Esophagus squamous epithelium (tissue), 5 donors: ENCODE results near the gene HIBADH. TPM values are rescaled to one million over a fixed set of nuclear protein-coding genes. Genes with fewer than 3 reads are reported as not detected.
"Not testable (repeated sequence)": the region's sequence is repeated elsewhere in the genome, so short reads cannot be mapped to it uniquely, and the experiment has no call there.

Experiments used
- DNase-seq: peaks from one replicate; lab custom pipeline; 2025; lab: John Stamatoyannopoulos, UW
- H3K27ac ChIP-seq, 4 donors: fragments of 200-600 bp; sonication (generic); one replicate each; pipeline ENCODE4 v1.5.1; 2016 to 2019; ENCODE audit warnings: mild to moderate bottlenecking in 1 of 4
- H3K27me3 ChIP-seq, 4 donors: fragments of 200-600 bp; sonication (generic); 1 replicate in 3 of 4; 2 replicates in 1 of 4; pipeline versions ENCODE4 v1.5.1 to v1.6.0; 2017 to 2021; ENCODE audit warnings: antibody characterized with exemption in 1 of 4
- H3K36me3 ChIP-seq, 3 donors: fragments of 200-600 bp; sonication (generic); one replicate each; pipeline ENCODE4 v1.5.1; 2016 to 2019
- H3K4me1 ChIP-seq, 3 donors: fragments of 200-600 bp; sonication (generic); one replicate each; pipeline ENCODE4 v1.5.1; 2017 to 2019
- H3K4me3 ChIP-seq, 4 donors: fragments of 200-600 bp; sonication (generic); 1 replicate in 3 of 4; 2 replicates in 1 of 4; pipeline ENCODE4 v1.5.1; 2016 to 2019; ENCODE audit warnings: mild to moderate bottlenecking in 2 of 4, moderate library complexity in 1 of 4
- H3K9me3 ChIP-seq, 3 donors: fragments of 200-600 bp; sonication (generic); one replicate each; pipeline ENCODE4 v1.5.1; 2016 to 2019
- POLR2A ChIP-seq, 4 donors: fragments of 450-650 bp; IDR thresholded peaks; one replicate each; pipeline ENCODE4 v1.6.1; 2017; ENCODE audit warnings: antibody characterized with exemption in 4 of 4, mild to moderate bottlenecking in 4 of 4, moderate library complexity in 3 of 4
- WGBS, 2 donors: methylation state at CpG; one replicate each; pipeline ENCODE4 v1.1.5; 2018; 5-methylcytosine and 5-hydroxymethylcytosine counted together
- intact Hi-C: fragments of 100-400 bp; cut with DNase I; formaldehyde crosslinking; loops from one replicate; pipeline ENCODE4 v1.15.0; 2022
- total RNA-seq, 4 donors: library from RNA; depleted of rRNA; stranded (reverse); fragments of >200 nt; gene quantifications; one replicate each; pipeline ENCODE4 v1.1.0, GENCODE V29; 2016
- TF ChIP-seq, protein P1 (sequence below), 6 experiments: fragments of 450-650 bp in 4 of 6; fragments of 200-600 bp in 2 of 6; sonication (generic) in 2 of 6; IDR thresholded peaks; one replicate each; pipeline ENCODE4 v1.5.1; 2016 to 2019; ENCODE audit warnings: antibody characterized with exemption in 6 of 6, mild to moderate bottlenecking in 4 of 6, moderate library complexity in 4 of 6
- donor health status: DM: yes; HTN: yes; CAD: no.

Gene HIBADH
- total RNA-seq, 4 donors from 2014 or later = 8.0 to 22.1 (median 14.8) TPM

DNA sequence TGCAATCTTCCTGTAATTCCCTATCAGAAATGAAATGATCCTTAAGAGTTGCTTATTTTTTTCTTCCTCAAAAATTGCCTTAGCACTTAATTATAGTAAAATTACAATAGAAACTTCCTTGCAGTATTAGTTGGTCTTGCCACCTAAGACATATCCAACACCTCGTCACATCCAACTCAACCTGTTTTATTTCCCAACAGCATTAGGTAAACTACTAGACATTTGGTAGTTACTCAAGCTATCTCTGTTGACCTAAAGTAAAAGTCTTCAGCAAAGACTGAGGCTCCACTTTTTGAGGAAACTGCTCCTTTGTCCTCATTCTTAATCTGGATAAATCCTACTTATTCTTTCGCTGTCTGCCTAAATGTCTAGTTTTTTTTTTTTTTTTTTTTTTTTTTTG is 20.4 kb downstream of the HIBADH start:
- intact Hi-C loops = no loop called here
- 67 to 77% methylated on average over 2 of the region's 2 CpGs for WGBS, 2 donors

DNA sequence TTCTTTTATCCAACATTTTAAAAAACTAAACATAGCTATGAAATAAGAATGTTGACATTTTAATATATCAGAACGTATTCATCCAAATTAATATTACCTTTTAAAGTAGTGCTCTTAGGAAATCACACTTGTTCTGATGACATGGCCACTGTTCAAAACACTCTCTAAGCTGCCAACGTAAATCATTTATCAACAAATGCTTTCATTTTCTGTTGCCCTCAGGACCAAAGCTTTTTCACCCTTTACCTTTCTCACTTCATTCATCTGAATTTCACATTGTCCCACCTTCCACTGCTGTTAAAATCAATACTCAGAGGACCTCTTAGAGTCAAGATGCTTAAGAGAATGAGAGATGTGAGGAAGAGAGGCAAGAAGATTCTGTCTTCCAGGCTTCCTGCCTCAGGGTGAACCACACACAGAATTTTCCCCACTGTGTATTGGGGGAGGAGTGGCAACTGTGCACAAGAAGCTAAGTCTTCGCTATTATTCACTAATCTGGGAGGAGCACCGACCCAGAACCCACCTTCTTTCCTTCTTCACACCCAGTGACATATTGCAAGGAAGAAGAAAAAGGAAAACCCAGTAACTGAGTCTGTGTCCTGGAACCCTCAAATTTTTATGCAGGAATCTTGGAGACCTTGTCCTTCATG is 21.0 kb downstream of the HIBADH start:
- WGBS, 2 donors = 22 to 54% methylated on average over 3 to 4 of the region's 4 CpGs
- Histone ChIP-seq H3K27ac (no peak overlapping the region), H3K9me3 (no peaks in the 10 kb centered on the region), H3K27me3 (no peaks in the 10 kb centered on the region), H3K4me3 (no peak overlapping the region), H3K4me1 (peaks cover 0 to 30% (median 3%) of the 10 kb centered on the region in 3 donors), H3K36me3 (peaks cover 0 to 15% (median 0%) of the 10 kb centered on the region in 3 donors)
- intact Hi-C loops = no loop called here
- no peak for TF ChIP-seq POLR2A (IDR thresholded peaks at IDR 0.05)
- TF ChIP-seq, protein P1, sequence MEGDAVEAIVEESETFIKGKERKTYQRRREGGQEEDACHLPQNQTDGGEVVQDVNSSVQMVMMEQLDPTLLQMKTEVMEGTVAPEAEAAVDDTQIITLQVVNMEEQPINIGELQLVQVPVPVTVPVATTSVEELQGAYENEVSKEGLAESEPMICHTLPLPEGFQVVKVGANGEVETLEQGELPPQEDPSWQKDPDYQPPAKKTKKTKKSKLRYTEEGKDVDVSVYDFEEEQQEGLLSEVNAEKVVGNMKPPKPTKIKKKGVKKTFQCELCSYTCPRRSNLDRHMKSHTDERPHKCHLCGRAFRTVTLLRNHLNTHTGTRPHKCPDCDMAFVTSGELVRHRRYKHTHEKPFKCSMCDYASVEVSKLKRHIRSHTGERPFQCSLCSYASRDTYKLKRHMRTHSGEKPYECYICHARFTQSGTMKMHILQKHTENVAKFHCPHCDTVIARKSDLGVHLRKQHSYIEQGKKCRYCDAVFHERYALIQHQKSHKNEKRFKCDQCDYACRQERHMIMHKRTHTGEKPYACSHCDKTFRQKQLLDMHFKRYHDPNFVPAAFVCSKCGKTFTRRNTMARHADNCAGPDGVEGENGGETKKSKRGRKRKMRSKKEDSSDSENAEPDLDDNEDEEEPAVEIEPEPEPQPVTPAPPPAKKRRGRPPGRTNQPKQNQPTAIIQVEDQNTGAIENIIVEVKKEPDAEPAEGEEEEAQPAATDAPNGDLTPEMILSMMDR (IDR thresholded peaks at IDR 0.05) = no peak
- DNase-seq = no peak

More for the DNA sequence above, 20.4 kb downstream of the HIBADH start:
- TF ChIP-seq, protein P1 (IDR thresholded peaks at IDR 0.05) = no peak
- TF ChIP-seq POLR2A (IDR thresholded peaks at IDR 0.05) = no peak
- Histone ChIP-seq H3K27ac (no peak overlapping the region), H3K9me3 (no peaks in the 10 kb centered on the region), H3K27me3 (no peaks in the 10 kb centered on the region), H3K4me1 (peaks cover 0 to 30% (median 3%) of the 10 kb centered on the region in 3 donors), H3K4me3 (no peak overlapping the region), H3K36me3 (peaks cover 0 to 19% (median 0%) of the 10 kb centered on the region in 3 donors)
- DNase-seq = no peak

DNA sequence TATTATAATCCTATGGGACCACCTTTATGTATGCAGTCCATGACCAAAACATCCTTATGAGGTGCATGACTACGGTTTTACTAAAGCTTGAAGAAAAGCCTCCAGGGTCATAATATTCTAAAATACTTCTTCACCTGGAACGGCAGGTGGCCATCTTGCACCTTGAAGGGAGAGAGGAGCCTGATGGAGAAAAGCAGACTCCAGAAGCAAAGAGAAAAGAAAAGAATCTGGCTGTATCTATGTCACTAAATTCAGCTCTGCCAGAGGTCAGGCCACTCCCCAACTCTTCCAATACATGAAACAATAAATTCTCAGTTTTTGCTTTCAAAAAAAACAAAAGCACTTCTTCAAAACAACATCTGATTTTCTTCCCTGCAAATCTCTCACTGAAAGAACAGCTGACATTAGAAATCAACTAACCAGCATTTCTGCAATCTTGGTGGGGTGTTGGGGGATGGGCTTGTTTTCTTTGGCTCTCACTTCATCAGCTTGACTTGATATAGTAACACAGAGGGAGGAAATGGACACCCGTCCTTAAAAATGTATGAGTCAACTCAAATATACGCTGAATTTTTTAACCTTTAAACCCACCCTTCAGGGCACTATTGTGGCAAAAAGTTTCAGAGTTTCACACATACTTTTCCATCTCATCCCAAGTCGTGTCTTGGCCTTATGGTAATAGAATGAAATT is 21.7 kb downstream of the HIBADH start:
- intact Hi-C loops = no loop called here
- H3K4me3 ChIP-seq = no peak overlapping the region
- H3K36me3 ChIP-seq = peaks cover 0 to 8% (median 0%) of the 10 kb centered on the region in 3 donors
- no peaks in the 10 kb centered on the region for H3K27me3 ChIP-seq
- no peak overlapping the region for H3K27ac ChIP-seq
- WGBS, 2 donors = 35 to 44% methylated on average over 5 of the region's 5 CpGs
- H3K9me3 ChIP-seq = no peaks in the 10 kb centered on the region
- DNase-seq = no peak
- TF ChIP-seq, protein P1 (IDR thresholded peaks at IDR 0.05) = no peak
- TF ChIP-seq POLR2A (IDR thresholded peaks at IDR 0.05) = no peak
- peaks cover 0 to 30% (median 3%) of the 10 kb centered on the region in 3 donors for H3K4me1 ChIP-seq

DNA sequence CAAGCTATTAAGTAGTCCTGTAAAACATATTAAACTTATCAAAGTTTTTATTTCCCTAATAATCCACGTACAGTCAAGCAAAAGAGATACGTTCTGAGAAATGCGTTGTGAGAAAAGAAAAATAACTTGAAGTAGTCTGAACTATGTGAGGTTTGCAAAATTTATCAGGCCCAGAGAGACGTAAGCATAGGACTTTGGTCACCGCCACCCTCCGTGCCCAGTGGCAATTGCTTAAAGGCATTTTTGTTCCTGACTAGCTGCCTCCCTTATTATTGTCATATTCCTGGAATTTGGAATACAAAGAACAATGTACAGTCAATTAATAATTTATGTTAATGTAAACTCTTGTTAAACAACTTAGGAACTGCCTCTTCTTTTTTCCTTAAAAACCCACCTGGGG is 22.8 kb downstream of the HIBADH start:
- Histone ChIP-seq H3K27me3 (no peaks in the 10 kb centered on the region), H3K27ac (no peak overlapping the region), H3K36me3 (peaks cover 0 to 8% (median 0%) of the 10 kb centered on the region in 3 donors), H3K4me3 (no peak overlapping the region), H3K9me3 (no peaks in the 10 kb centered on the region), H3K4me1 (peaks cover 0 to 36% (median 3%) of the 10 kb centered on the region in 3 donors)
- WGBS, 2 donors = 94 to 96% methylated on average over 6 of the region's 6 CpGs
- DNase-seq = no peak
- no peak for TF ChIP-seq POLR2A (IDR thresholded peaks at IDR 0.05)
- TF ChIP-seq, protein P1 (IDR thresholded peaks at IDR 0.05) = no peak
- intact Hi-C loops = no loop called here

DNA sequence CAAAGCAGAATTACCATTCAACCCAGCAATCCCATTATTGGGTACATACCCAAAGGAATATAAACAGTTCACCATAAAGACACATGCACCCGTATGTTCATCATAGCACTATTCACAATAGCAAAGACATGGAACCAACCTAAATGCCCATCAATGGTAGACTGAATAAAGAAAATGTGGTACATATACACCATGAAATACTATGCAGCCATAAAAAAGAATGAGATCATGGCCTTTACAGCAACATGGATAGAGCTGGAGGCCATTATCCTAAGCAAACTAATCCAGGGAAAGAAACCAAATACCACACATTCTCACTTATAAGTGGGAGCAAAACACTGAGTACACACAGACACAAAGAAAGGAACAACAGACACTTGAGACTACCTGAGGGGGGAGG is 23.6 kb downstream of the HIBADH start:
- H3K4me3 ChIP-seq, H3K36me3 ChIP-seq, DNase-seq, H3K9me3 ChIP-seq, H3K27me3 ChIP-seq, intact Hi-C loops, H3K27ac ChIP-seq: not testable (repeated sequence)
- H3K4me1 ChIP-seq = peaks cover 0 to 39% (median 3%) of the 10 kb centered on the region in 3 donors
- 92 to 100% methylated on average over 1 of the region's 1 CpG for WGBS, 2 donors
